ENCODE results near the gene BTF3L4.

- TF ChIP-seq CTCF (IDR thresholded peaks at IDR 0.05): no peak
- no peak for TF ChIP-seq POLR2A (IDR thresholded peaks at IDR 0.05)
These were observed 789 bp downstream of the BTF3L4 start for GRCh38 chr1:52056937-52057231.

Measured in Peyer's patch (tissue), 4 donors.